PC-3 (cell line): Measurements from ENCODE around the gene FAM131A.

Experiments
- EZH2 ChIP-seq: fragments of 300-600 bp; sonication (generic); IDR thresholded peaks from one replicate; pipeline ENCODE4 v1.6.1; 2017; ENCODE audit warnings: antibody characterized with exemption, mild to moderate bottlenecking, low read length; ENCODE audit not compliant: unreplicated experiment
- TF ChIP-seq, protein P1 (sequence below): fragments of 300-600 bp; sonication (generic); conservative IDR thresholded peaks from 2 replicates; pipeline ENCODE4 v1.5.1; 2017; ENCODE audit warnings: antibody characterized with exemption, low read depth, mild to moderate bottlenecking, low read length

DNA sequence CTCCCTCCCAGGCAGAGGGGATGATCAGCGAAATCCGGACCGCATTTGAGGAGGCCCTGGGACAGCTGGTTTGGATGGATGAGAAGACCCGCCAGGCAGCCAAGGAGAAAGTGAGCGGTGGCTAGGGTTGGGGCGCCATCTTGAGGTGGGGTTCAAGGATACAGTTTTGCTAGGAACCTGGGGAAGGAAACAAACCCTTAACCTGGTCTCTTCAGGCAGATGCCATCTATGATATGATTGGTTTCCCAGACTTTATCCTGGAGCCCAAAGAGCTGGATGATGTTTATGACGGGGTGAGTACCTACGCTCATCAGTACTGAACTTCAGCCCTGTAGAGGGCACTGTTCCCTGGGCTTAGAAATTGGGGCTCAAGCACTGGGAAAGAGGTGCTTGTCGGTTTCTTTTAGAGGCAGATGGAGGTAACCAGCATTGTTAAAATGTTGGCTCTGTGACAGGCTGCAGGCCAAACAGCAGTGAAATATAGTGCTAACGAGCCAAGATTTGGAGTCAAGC, 47.9 kb upstream of the FAM131A start:
- TF ChIP-seq, protein P1, sequence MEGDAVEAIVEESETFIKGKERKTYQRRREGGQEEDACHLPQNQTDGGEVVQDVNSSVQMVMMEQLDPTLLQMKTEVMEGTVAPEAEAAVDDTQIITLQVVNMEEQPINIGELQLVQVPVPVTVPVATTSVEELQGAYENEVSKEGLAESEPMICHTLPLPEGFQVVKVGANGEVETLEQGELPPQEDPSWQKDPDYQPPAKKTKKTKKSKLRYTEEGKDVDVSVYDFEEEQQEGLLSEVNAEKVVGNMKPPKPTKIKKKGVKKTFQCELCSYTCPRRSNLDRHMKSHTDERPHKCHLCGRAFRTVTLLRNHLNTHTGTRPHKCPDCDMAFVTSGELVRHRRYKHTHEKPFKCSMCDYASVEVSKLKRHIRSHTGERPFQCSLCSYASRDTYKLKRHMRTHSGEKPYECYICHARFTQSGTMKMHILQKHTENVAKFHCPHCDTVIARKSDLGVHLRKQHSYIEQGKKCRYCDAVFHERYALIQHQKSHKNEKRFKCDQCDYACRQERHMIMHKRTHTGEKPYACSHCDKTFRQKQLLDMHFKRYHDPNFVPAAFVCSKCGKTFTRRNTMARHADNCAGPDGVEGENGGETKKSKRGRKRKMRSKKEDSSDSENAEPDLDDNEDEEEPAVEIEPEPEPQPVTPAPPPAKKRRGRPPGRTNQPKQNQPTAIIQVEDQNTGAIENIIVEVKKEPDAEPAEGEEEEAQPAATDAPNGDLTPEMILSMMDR: peak; percentile 92
- TF ChIP-seq EZH2: no peak
